K562 (cell line): ENCODE results near the gene AIMP2. TPM values are rescaled to one million over a fixed set of nuclear protein-coding genes. Genes with fewer than 3 reads are reported as not detected.

Experiments used
- CBX1 ChIP-seq: sonication (generic); IDR thresholded peaks from 2 replicates; pipeline ENCODE4 v1.6.1; 2016; ENCODE audit warnings: antibody characterized with exemption, low read depth, mild to moderate bottlenecking
- CBX5 ChIP-seq: IDR thresholded peaks from 2 replicates; pipeline ENCODE4 v1.6.1; 2014; ENCODE audit warnings: low read depth, borderline replicate concordance
- CBX8 ChIP-seq: fragments of 200-600 bp; sonication (generic); IDR thresholded peaks from 2 replicates; pipeline ENCODE4 v1.6.1; 2012; ENCODE audit warnings: borderline replicate concordance, mixed run types, low read depth, mild to moderate bottlenecking, moderate library complexity, mixed read lengths, low read length, control low read depth, inconsistent platforms; ENCODE audit not compliant: poor library complexity, severe bottlenecking; ENCODE audit errors: extremely low read depth
- CC2D1A ChIP-seq: fragments of 450-650 bp; IDR thresholded peaks from 2 replicates; pipeline ENCODE4 v1.6.1; 2017; ENCODE audit warnings: mild to moderate bottlenecking
- EP300 ChIP-seq: IDR thresholded peaks from 2 replicates; pipeline ENCODE4 v1.6.1; 2012; ENCODE audit warnings: low read length, improper control_type of control experiment
- FOXK2 ChIP-seq, 2 experiments: fragments of 450-650 bp; IDR thresholded peaks in 1 of 2; conservative IDR thresholded peaks in 1 of 2; 2 replicates each; pipeline ENCODE4 v1.6.1; 2016; ENCODE audit warnings: low read depth in 2 of 2, mild to moderate bottlenecking in 1 of 2
- GATAD2A ChIP-seq: fragments of 450-650 bp; IDR thresholded peaks from 2 replicates; pipeline ENCODE4 v1.6.1; 2017
- HMGN3 ChIP-seq: IDR thresholded peaks from 2 replicates; pipeline ENCODE4 v1.6.1; 2011; ENCODE audit warnings: borderline replicate concordance, low read depth, mild to moderate bottlenecking, mixed read lengths, low read length; ENCODE audit not compliant: insufficient read length; ENCODE audit errors: extremely low read depth
- KAT8 ChIP-seq: fragments of 450-650 bp; IDR thresholded peaks from 2 replicates; pipeline ENCODE4 v1.6.1; 2016; ENCODE audit warnings: low read depth, mild to moderate bottlenecking
- L3MBTL2 ChIP-seq: fragments of 450-650 bp; IDR thresholded peaks from 2 replicates; pipeline ENCODE4 v1.6.1; 2016; ENCODE audit warnings: mild to moderate bottlenecking, moderate library complexity
- MAFF ChIP-seq: IDR thresholded peaks from 2 replicates; pipeline ENCODE4 v1.6.1; 2012; ENCODE audit warnings: low read length, improper control_type of control experiment
- MED1 ChIP-seq: sonication (generic); formaldehyde crosslinking; IDR thresholded peaks from 2 replicates; pipeline ENCODE4 v1.8.1; 2023; ENCODE audit warnings: missing genetic modification reagents, borderline replicate concordance
- MYNN ChIP-seq, 2 experiments: sonication (generic); formaldehyde crosslinking in 1 of 2; IDR thresholded peaks; 2 replicates each; pipeline versions ENCODE4 v1.5.0 to v1.6.1; 2016 to 2020; ENCODE audit warnings: antibody characterized with exemption in 1 of 2, missing genetic modification reagents in 1 of 2
- NFE2 ChIP-seq: IDR thresholded peaks from 2 replicates; pipeline ENCODE4 v1.6.1; 2014; ENCODE audit warnings: antibody characterized with exemption, low read depth
- NR3C1 ChIP-seq: sonication (generic); formaldehyde crosslinking; IDR thresholded peaks from 2 replicates; pipeline ENCODE4 v1.8.1; 2022; ENCODE audit warnings: missing genetic modification reagents
- PHB2 ChIP-seq: fragments of 450-650 bp; IDR thresholded peaks from 2 replicates; pipeline ENCODE4 v1.6.1; 2017; ENCODE audit warnings: low read depth
- POLR2B ChIP-seq: fragments of 450-650 bp; IDR thresholded peaks from 2 replicates; pipeline ENCODE4 v1.6.1; 2018; ENCODE audit warnings: low read depth; ENCODE audit not compliant: partially characterized antibody
- SIN3B ChIP-seq: fragments of 450-650 bp; IDR thresholded peaks from 2 replicates; pipeline ENCODE4 v1.6.1; 2017; ENCODE audit warnings: low read depth, mild to moderate bottlenecking, moderate library complexity
- SIX5 ChIP-seq, 2 experiments: IDR thresholded peaks; 2 replicates each; pipeline ENCODE4 v1.6.1; 2011; ENCODE audit warnings: low read length in 2 of 2, borderline replicate concordance in 1 of 2, low read depth in 1 of 2, mild to moderate bottlenecking in 1 of 2, moderate library complexity in 1 of 2; ENCODE audit not compliant: insufficient read depth in 1 of 2
- TBP ChIP-seq: optimal IDR thresholded peaks from 2 replicates; pipeline ENCODE3; 2011; ENCODE audit warnings: low read depth, low read length, improper control_type of control experiment
- TCF3 ChIP-seq: sonication (generic); formaldehyde crosslinking; IDR thresholded peaks from 2 replicates; pipeline ENCODE4 v1.4.0; 2020; ENCODE audit warnings: mild to moderate bottlenecking, missing genetic modification reagents
- TOE1 ChIP-seq, 2 experiments: fragments of 450-650 bp in 1 of 2; sonication (generic) in 1 of 2; formaldehyde crosslinking in 1 of 2; IDR thresholded peaks; 2 replicates each; pipeline versions ENCODE4 v1.7.1 to v1.8.0; 2016 to 2022; ENCODE audit warnings: borderline replicate concordance in 2 of 2, mild to moderate bottlenecking in 2 of 2, antibody characterized with exemption in 1 of 2, inconsistent platforms in 1 of 2, low read depth in 1 of 2, missing genetic modification reagents in 1 of 2, moderate library complexity in 1 of 2
- ZBTB26 ChIP-seq: fragments of 450-650 bp; formaldehyde crosslinking; IDR thresholded peaks from 2 replicates; pipeline ENCODE4 v1.4.0; 2022; ENCODE audit warnings: missing genetic modification characterization
- ZNF197 ChIP-seq: fragments of 200-800 bp; sonication (Bioruptor generic); IDR thresholded peaks from 2 replicates; pipeline ENCODE4 v1.6.1; 2016; ENCODE audit warnings: low read depth, missing genetic modification characterization, missing compliant biosample characterization
- ZNF3 ChIP-seq: fragments of 250-450 bp; sonication (Bioruptor Pico); IDR thresholded peaks from 2 replicates; pipeline ENCODE4 v1.5.0; 2021; ENCODE audit warnings: mild to moderate bottlenecking, moderate library complexity
- ZNF639 ChIP-seq, 2 experiments: fragments of 200-800 bp in 1 of 2; sonication (Bioruptor generic) in 1 of 2; sonication (generic) in 1 of 2; formaldehyde crosslinking in 1 of 2; IDR thresholded peaks in 1 of 2; conservative IDR thresholded peaks in 1 of 2; 2 replicates each; pipeline versions ENCODE4 v1.5.0 to v1.6.1; 2016 to 2020; ENCODE audit warnings: missing compliant biosample characterization in 1 of 2, missing genetic modification characterization in 1 of 2, missing genetic modification reagents in 1 of 2
- ZNF785 ChIP-seq: fragments of 250-450 bp; sonication (Bioruptor Pico); IDR thresholded peaks from 2 replicates; pipeline ENCODE4 v1.4.0; 2020; ENCODE audit warnings: mild to moderate bottlenecking
- polyA plus RNA-seq, 8 experiments: library from polyadenylated mRNA; depleted of rRNA in 4 of 8; stranded (reverse) in 5 of 8; unstranded in 3 of 8; fragments of >200 nt; fragmentation: Nextera tagmentation in 2 of 8; fragmentation: Illumina TruSeq in 1 of 8; extraction: Ambion mirVana in 2 of 8; extraction: Trizol in 1 of 8; gene quantifications; 2 replicates each; pipeline versions ENCODE4 v1.2.1 to v1.2.3, GENCODE V29; 2011 to 2014; ENCODE audit warnings: inconsistent platforms in 1 of 8, missing spikeins in 1 of 8
- total RNA-seq, 7 experiments: library from RNA; depleted of rRNA in 6 of 7; stranded (reverse); fragments of >200 nt in 6 of 7; fragmentation: Illumina TruSeq in 2 of 7; extraction: Trizol in 2 of 7; gene quantifications; 2 replicates each; pipeline versions ENCODE4 v1.2.1 to v1.2.3, GENCODE V29; 2011 to 2021; ENCODE audit warnings: low replicate concordance in 1 of 7

Gene AIMP2
- total and polyA plus RNA-seq, 9 of the 15 experiments (the other 6 are each of a cell fraction or from before 2014, with no cell fraction given), result 47.5 to 84.9 (median 63.5) TPM

GRCh38 chr7:6023974-6024435, 14.9 kb downstream of the AIMP2 start (continued):
- TF ChIP-seq PHB2 (peak; percentile 98), TOE1 (IDR thresholded peaks at IDR 0.05; ENCODE audit: borderline replicate concordance) (peak; percentile 67; the same call in 1 of the 2 replicates), TOE1 (CRISPR knock-in tag; IDR thresholded peaks at IDR 0.05; ENCODE audit: borderline replicate concordance, low read depth) (no peak), GATAD2A (peak; percentile 65; the same call in 1 of the 2 replicates), FOXK2 (conservative IDR thresholded peaks at IDR 0.05 in 1 of 2, IDR thresholded peaks at IDR 0.05 in 1 of 2; ENCODE audit: low read depth in 2 of 2) (peak; percentile 31 to 43; a peak in 1 of 4 replicates), CC2D1A (peak; percentile 98), ZNF3 (CRISPR knock-in tag) (no peak), CBX8 (no peak), ZNF785 (CRISPR knock-in tag) (no peak), POLR2B (peak; percentile 55), SIX5 (IDR thresholded peaks at IDR 0.05; ENCODE audit: borderline replicate concordance in 1 of 2, insufficient read depth in 1 of 2, low read depth in 1 of 2, low read length in 2 of 2) (no peak), TCF3 (peak; percentile 99), NFE2 (peak; percentile 71), ZBTB26 (CRISPR knock-in tag) (peak; percentile 84; the same call in 1 of the 2 replicates), HMGN3 (peak; percentile 73), EP300 (peak; percentile 97), SIN3B (no peak), KAT8 (no peak), NR3C1 (no peak), ZNF639 (CRISPR knock-in tag; conservative IDR thresholded peaks at IDR 0.05 in 1 of 2, IDR thresholded peaks at IDR 0.05 in 1 of 2) (peak in 1 of 2 experiments; percentile 91; a peak in 2 of 4 replicates), TBP (no peak), CBX5 (peak; percentile 24; the same call in 1 of the 2 replicates), MAFF (peak; percentile 46), L3MBTL2 (peak; percentile 72; the same call in 1 of the 2 replicates), ZNF197 (peak; percentile 81; the same call in 1 of the 2 replicates), CBX1 (no peak), MED1 (no peak), MYNN (IDR thresholded peaks at IDR 0.05) (peak; percentile 91), MYNN (CRISPR knock-in tag; IDR thresholded peaks at IDR 0.05) (no peak)
